Midbrain (tissue), 1 donor: ENCODE measurements around the gene SLC24A3.

Source experiments
- DNase-seq: peaks from one replicate; lab custom pipeline; 2025; lab: John Stamatoyannopoulos, UW

Gene SLC24A3

DNA sequence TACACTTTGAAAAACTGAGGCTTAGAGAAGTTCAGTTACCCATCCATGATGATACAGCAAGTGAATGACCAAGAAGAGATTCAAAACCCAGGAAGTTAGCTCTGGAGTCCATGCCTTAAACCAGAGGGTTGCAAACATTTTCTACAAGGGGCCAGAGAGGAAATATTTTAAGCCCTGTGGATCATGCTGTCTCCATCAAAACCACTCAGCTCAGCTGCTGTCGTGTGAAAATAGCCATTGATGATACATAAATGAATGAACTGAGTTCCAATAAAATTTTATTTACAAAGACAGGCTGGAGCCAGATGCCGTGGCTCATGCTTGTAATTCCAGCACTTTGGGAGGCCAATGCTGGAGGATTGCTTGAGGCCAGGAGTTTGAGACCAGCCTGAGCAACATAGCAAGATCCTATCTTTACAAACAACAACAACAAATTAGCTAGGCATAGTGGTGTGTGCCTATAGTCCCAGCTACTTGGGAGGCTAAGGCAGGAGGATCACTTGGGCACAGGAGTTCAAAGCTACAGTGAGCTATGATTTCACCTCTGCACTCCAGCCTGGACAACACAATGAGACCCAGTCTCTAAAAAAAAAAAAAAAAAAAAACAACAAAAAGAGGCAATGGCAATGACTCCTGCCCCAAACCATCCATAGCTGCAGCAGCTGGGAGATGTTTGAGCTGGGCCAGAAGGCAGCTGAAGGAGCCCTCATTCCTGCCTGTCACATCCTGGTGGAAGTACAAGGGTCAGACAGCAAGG lies 501.6 kb downstream of the SLC24A3 start:
- DNase-seq: no peak

GRCh38 chr20:19714579-19714840 lies 502.1 kb downstream of the SLC24A3 start:
- no peak for DNase-seq

GRCh38 chr20:19715986-19716385 lies 503.5 kb downstream of the SLC24A3 start:
- DNase-seq: no peak

- DNase-seq: no peak
These were observed 506.4 kb downstream of the SLC24A3 start for GRCh38 chr20:19718880-19719279.

DNA sequence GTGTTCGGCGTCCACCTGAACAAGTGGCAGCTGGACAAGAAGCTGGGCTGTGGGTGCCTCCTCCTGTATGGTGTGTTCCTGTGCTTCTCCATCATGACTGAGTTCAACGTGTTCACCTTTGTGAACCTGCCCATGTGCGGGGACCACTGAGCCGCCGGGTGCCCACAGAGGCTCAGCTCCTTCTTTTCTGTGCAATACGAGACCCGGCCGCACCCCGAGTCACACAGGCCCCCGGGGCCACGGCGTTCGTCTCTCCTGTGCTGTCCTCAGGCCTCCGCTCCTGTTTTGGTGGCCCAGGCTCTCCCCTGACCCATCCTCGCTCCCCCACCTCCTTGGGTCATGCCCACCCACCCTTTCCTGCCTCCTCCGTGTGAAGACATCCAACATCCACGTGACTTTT lies 508.5 kb downstream of the SLC24A3 start:
- no peak for DNase-seq

- DNase-seq: no peak
These were observed 510.6 kb downstream of the SLC24A3 start for GRCh38 chr20:19723051-19723450.

- DNase-seq: no peak
These were observed 511.5 kb downstream of the SLC24A3 start for GRCh38 chr20:19723813-19724430.

DNA sequence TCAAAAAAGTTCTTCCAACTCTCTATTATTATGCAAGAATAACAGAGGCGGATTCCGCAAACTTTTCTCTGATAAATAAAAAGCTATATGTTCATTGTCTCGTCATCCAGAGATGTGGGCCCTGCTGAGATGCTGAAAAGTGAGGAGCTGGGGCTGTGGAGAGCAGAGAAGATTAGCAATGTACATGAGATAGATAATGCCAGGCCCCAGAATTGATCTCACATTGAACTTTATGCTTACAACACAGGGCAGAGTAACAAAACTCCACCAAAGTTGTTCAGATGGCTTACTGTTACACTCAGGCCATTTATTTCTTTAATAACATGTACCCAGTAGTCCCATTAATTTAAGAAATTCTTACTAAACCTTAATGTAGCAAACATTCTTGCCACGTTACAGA lies 512.9 kb downstream of the SLC24A3 start:
- DNase-seq: no peak

DNA sequence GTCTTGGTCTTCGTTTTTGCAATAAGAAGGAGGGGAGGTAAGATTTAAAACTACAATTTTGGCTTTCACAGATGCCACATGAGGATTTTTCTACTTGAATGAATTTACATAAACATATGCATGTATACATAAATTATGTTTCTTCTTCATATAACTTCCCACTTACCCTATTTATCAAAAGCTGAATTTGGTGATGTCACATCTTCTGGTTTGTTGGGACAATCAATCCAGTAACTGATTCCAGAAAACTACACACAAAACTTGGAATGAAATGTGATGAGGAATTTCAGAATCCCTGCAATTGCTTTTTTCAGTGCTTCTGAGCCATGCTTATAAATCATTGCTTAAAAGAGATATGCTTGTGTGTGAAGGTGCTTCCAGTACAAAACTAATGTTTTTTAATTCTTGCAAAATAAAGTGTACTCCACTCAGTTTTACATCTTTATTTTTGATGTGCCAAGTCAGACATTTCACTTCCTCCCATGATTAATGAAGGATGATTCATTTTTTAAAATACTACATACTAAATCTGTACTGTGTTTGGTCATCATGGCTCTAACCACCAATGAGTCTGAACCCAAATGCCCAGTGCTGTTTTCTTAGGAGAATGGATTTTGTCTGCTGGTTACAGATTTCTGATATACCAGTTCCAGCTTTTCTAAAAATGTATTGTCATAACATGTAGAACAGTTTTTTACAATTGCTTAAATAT lies 513.5 kb downstream of the SLC24A3 start:
- DNase-seq: no peak

- no peak for DNase-seq
These were observed 514.9 kb downstream of the SLC24A3 start for GRCh38 chr20:19727251-19727847.

DNA sequence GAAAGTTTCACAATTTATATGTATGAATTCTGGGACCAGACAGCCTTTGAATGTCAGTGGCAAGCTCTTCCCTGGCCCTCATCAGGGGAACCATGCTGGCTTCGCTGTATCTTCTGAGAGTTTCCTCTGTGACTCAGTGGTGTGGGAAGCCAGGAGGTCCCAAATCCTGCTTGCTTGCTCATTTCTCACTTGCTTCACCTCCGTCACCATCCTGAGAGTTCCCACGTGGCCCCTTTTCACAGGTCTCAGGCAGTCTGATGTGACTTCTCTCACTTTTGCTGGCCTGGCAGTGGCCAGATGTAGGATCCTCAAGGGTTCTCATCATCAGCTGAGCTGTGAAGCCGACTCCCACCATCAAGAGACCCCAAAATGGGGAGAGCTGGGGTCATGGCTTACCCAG lies 517.2 kb downstream of the SLC24A3 start:
- no peak for DNase-seq

DNA sequence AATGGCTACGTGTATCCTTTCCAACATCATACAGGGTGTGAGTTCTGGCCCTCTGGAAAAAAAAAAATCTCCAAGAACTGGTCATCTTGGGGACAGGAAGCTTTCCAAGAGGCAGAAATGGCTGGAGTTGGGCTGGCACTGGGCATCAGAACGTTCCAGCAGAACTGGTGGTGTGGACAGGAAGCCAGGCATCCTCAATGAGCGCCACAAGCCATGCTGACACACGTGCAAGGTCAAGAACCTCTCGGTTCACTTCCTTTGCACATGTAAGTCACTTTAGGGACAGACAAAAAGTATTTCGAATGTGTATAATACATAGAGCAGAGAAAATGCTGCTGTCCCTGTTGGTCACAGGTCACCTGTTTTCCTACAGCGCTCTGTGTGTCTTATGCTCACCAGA lies 518.3 kb downstream of the SLC24A3 start:
- no peak for DNase-seq

GRCh38 chr20:19734811-19735210 lies 522.4 kb downstream of the SLC24A3 start:
- DNase-seq: no peak

DNA sequence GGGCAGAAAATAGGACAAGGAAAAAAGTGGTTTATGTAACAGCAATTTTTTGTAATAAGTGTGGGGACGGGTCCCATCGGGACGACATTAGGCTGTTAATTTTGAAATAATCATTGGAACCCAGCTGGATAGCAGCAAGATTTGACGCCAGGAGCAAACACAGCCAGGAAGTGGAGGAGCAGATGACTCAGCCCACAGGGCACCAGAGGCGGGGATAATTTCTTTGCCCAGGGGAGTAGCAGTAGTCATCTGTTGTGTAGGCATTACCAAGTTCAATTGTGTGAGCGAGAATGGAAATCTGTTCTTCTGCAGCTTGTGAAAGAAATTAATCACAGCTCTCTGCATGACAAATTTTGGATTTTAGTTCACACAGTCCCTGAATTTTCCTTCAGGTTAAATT lies 523.0 kb downstream of the SLC24A3 start:
- DNase-seq: peak; percentile 5

- DNase-seq: no peak
These were observed 524.6 kb downstream of the SLC24A3 start for GRCh38 chr20:19737025-19737424.

DNA sequence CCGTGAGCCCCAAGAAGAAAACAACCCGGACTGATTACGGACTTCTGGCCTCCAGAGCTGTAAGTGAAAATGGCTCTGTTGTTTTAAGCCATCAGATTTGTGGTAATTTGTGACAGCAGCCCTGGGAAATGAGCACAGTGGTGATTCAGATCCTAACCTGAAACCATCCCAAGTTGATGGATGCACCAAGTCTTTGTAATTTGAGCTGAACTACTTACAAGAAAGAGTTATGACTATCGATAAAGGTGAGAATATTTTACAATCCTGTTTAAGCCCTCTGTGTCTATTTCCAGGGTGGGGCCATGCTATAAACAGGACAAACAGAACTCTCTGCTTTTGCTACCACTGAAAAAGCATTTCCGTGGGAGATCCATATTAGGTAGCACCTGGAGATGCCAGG lies 526.5 kb downstream of the SLC24A3 start:
- no peak for DNase-seq

GRCh38 chr20:19739351-19739750 lies 526.9 kb downstream of the SLC24A3 start:
- no peak for DNase-seq

DNA sequence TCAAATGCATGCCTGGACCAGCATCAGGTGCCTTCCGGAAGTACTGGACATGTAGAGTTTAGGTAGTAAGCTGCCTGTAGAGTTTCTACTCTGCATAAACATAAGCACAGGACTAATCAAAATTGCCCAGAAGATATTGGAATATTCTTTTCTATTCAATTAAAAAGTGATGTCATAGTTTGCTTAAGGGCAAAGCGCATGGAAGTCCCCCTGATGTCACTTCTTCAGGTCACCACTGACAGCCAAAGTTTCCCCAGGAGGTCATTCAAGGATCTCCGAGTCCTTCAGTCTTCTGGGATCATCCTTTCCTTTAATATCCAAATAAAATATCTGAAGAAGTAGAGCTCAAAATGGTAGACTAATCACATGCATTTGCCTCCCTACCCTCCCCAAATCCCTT lies 528.1 kb downstream of the SLC24A3 start:
- DNase-seq: no peak

- no peak for DNase-seq
These were observed 529.5 kb downstream of the SLC24A3 start for GRCh38 chr20:19741924-19742323.

DNA sequence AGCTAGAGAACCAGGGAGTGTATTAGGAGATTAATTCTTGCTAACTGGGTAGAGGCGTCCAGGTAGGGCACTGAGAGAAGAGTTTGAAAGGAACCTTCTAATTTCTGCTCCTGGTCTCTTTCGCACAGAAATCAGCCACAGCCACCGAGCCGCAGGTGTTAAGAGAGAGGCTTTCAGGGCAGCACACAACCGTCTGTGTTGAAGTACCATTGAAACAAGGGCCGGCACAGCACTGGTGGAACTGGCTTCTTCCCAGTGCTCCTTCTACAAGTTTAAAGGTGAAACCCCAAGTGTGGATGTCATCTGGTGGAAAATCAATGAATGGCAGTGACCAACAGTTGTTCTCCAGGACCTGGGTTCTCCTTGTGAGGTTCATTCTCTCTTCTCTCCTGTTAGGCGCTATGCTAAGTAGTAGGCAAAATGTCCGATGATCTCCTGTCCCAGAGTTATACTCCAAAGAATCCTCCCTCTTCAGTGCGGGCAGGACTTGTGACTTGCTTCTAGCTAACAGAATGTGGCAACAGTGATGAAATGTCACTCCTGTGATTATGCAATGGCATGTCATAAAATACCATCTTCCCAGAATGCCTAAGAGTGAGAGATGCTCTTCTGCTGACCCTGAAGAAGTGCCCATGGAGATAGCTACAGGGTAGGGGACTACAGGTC lies 530.7 kb downstream of the SLC24A3 start:
- no peak for DNase-seq

GRCh38 chr20:19743640-19743995 lies 531.2 kb downstream of the SLC24A3 start:
- no peak for DNase-seq

DNA sequence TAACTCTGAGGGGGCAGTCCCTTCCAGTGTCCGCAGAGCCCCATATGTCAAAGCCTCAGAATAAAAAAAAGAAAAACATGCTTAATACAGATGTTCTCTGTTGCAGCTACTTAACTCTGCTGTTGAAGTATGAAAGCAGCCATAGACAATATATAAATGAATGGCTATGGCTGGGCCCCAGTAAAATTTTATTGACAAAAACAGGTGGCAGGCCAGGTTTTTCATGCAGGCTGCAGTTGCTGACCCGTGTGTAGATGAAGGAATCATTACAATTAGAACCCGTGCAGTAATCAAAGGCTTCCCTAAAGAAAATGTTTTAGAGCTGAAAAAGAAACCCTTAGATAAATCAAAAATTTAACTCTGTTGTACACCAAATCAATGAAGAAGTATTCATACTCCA lies 532.7 kb downstream of the SLC24A3 start:
- no peak for DNase-seq

DNA sequence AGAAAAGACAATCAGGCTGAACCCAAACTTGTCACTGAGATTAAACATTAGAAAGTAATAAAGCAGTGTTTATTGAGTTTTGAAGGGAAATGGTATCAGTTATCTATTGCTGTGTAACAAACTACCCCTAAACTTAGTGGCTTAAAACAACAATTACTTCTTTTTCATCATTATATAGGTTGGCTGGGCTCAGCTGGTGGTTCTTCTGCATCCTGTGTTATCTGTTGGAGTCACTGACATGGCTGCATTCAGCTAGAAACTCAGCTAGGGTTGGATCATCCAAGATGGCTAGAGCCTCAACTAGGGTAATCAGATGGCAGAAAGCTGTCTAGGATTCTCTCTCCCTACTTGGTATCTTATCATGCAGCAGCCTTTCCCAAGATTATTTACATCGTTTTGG lies 533.1 kb downstream of the SLC24A3 start:
- DNase-seq: no peak
